GM21717 (cell line): ENCODE data around the gene KCNMA1.

Experiments used
- ATAC-seq: cut with Tn5 transposase; IDR thresholded peaks from one replicate; pipeline ENCODE4 v1.9.1; 2021; ENCODE audit warnings: mild to moderate bottlenecking, moderate library complexity; ENCODE audit not compliant: unreplicated experiment

KCNMA1 gene

DNA sequence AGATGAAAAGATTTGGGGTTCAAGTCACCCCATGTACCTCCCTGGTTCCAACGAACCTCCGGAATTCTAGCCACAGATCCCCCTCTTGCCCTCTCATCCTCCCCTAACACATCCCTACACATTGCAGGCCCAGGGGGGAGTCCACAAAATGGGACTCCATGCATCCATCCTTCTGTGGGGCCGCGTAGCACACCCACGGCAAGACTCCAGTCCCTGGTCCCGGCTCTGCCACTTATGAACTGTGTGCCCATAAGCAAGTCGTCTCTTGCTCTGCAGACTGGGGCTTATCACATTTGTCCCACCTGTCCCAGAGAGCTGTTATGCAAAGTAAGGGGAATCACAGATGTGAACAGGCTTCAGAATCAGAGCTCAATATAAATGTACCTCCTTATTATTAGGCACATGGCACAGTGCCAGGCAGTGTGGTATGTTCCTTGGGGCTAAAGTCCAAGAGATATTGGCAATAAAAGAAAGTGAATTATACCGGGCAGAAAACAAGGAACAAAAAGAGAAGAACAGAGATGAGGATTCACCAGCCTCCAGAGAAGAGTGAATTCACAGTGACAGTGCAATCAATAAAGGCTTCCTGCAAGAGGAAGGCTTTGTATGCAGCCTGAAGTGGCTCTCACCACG is 73.9 kb downstream of the KCNMA1 start:
- no peak for ATAC-seq

- ATAC-seq, result no peak
Measured at GRCh38 chr10:77562742-77563141, 74.9 kb downstream of the KCNMA1 start.

DNA sequence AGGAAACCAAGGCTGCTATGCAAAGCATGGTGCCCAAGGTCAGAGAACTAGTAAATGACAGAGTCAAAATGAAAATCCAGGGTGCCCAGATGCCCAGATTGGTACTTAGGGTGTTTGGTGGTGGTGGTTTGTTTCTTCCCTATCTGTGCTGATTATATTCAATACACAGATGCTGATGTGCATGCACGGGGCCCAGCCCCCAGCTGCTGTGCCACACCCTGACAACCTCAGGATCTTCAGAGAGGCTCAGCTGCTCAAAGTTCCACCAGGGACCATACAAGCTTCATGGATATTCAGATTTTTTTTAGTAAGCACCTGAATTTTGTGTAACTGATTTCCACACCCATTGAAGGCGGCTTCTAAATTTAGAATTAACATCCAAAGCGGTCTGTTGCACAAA is 75.6 kb downstream of the KCNMA1 start:
- ATAC-seq, result no peak

GRCh38 chr10:77560471-77560870 is 77.1 kb downstream of the KCNMA1 start:
- ATAC-seq, result no peak

GRCh38 chr10:77560052-77560451 is 77.6 kb downstream of the KCNMA1 start:
- ATAC-seq, result no peak

- no peak for ATAC-seq
Measured at GRCh38 chr10:77556990-77557601, 80.5 kb downstream of the KCNMA1 start.

- ATAC-seq, result no peak
Measured at GRCh38 chr10:77555591-77556212, 81.9 kb downstream of the KCNMA1 start.

- ATAC-seq, result no peak
Measured at GRCh38 chr10:77554996-77555397, 82.6 kb downstream of the KCNMA1 start.

DNA sequence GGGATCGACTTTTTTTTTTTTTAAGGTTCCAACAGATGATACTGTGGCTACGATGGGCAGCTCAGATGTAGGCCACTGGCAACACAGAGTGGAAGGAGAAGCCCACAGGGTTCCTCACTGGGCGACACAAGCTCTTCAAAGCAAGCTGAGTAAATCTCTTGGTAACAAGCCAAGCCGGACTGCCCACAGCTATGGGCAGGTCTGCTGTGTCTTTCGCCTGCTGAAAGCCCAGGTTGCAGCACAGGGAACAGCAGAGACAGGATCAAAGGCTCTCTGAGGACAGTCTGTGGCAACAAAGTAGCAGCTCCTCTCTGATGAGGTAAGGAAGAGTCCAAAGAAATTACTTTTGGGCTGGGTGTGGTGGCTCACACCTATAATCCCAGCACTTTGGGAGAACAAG is 83.6 kb downstream of the KCNMA1 start:
- ATAC-seq, result no peak

- ATAC-seq, result no peak
Measured at GRCh38 chr10:77553311-77553710, 84.3 kb downstream of the KCNMA1 start.

GRCh38 chr10:77552252-77552651 is 85.4 kb downstream of the KCNMA1 start:
- ATAC-seq, result no peak

DNA sequence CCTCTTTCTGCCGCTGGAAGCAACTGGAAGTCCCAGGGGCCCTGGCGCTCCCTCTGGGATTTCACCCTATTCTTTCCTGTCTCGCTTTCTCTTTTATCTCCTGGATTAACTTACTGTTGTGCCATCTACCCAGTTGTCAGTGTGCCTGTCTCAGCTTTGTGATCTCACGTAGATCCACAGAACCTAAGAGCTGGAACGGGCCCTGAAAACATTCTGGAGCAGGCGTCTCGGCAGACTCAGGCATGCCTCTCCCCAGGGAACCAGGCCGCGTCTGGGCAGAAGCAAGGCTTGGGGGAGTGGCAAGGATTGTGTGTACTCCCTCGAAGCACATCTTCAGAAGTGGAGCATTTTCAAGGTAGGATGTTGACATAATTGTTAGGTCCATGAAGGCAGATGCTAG is 87.2 kb downstream of the KCNMA1 start:
- ATAC-seq, result no peak

GRCh38 chr10:77548671-77549070 is 88.9 kb downstream of the KCNMA1 start:
- no peak for ATAC-seq

DNA sequence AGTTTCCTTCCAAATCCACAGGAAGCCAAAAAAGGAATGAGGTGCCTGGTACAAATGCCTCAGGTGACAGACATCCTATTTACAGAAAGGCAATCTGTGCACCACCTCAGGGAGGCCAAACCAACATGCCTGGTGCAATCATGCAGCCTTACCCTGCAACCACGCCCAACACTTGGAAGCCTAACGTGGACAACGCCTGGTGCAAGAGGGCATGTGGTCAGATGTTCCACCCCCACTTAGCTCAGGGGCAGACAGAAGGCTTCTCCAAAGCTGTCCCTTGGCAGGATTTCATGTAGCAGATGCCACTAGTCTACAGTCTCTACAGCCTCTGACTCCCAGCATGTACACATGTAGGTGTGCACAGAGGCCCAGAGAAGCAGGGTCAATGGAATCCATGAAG is 89.5 kb downstream of the KCNMA1 start:
- no peak for ATAC-seq

GRCh38 chr10:77547307-77548050 is 90.1 kb downstream of the KCNMA1 start:
- no peak for ATAC-seq

DNA sequence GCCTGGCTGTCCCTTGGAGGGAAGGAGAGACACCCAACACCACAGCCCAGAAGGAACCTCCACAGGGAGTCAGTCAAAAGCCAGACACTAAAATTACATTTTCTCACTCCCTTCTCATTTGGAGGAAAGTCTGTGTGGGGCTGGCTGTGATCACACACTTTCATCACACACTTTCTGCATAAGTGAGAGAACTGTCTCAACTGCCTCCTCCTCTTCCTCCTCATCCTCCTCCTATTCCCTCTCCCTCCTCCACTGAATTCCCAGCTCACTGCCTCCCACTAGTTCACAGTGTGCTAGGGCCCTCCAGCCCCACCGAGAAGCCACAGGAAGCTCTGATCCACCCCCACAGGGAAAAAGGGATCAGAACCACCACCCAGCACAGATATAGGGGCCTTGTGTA is 91.6 kb downstream of the KCNMA1 start:
- no peak for ATAC-seq

GRCh38 chr10:77545585-77545984 is 92.0 kb downstream of the KCNMA1 start:
- ATAC-seq, result no peak

DNA sequence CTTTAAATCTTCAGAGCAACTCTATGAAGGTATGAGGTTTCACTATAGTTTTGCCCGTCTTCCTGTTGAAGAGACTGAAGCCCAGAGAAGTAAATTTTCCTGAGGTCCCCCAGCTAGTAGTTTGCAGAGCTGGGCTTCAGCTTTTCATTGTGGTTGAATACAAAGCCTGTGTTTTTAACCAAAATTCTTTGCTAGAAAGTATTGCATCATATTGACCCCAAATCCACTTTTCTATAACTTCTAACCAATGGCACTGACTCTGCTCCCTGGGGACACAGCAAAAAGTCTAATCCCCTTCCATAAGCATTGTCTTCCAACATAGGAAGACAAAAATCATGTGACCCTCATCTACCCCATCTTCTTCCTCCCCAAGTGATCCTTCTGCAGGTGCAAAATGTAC is 93.0 kb downstream of the KCNMA1 start:
- no peak for ATAC-seq

- no peak for ATAC-seq
Measured at GRCh38 chr10:77542710-77543259, 94.8 kb downstream of the KCNMA1 start.

- no peak for ATAC-seq
Measured at GRCh38 chr10:77541944-77542343, 95.7 kb downstream of the KCNMA1 start.

GRCh38 chr10:77541247-77541646 is 96.4 kb downstream of the KCNMA1 start:
- no peak for ATAC-seq
